ENCODE data around the gene ME3. TPM values are rescaled to one million over a fixed set of nuclear protein-coding genes. Genes with fewer than 3 reads are reported as not detected.

The ME3 gene
- total RNA-seq, 4 donors from 2014 or later, result 1.9 to 11.0 (median 6.0) TPM

DNA sequence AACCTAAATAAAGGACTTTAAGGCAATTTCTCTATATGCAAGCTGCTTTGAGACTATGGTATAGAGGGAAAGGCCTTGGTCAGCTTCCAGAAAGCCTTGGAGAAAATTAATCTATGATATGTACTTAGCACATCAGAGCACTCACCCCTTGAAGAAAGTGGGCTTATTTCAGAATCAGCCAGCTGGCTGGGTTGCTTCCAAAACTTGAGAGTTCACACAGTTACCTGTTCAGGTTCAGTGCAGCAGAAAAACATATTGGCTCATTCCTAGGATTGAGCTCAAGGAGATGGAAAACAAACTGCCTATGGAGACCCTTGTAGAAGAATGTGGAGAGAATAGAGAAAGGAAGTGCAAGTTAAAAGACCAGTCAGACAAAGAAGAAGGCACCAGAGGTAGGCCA is 275.1 kb downstream of the ME3 start:
- intact Hi-C loops (cut with DNase I; ENCODE audit: low total_unique reads), result no loop called here
- no peak for DNase-seq (ENCODE audit: low spot score in 2 of 2)
- TF ChIP-seq POLR2A (IDR thresholded peaks at IDR 0.05) (no peak), CTCF (IDR thresholded peaks at IDR 0.05) (no peak)
- no peak overlapping the region for H3K4me3 ChIP-seq (ENCODE audit: low read depth, poor library complexity, severe bottlenecking)

GRCh38 chr11:86396396-86396795 is 276.0 kb downstream of the ME3 start:
- no peak overlapping the region for H3K4me3 ChIP-seq (ENCODE audit: low read depth, poor library complexity, severe bottlenecking)
- TF ChIP-seq POLR2A (IDR thresholded peaks at IDR 0.05) (no peak), CTCF (IDR thresholded peaks at IDR 0.05) (no peak)
- DNase-seq (ENCODE audit: low spot score in 2 of 2), result no peak
- intact Hi-C loops (cut with DNase I; ENCODE audit: low total_unique reads), result no loop called here
- 96 to 97% methylated on average over 2 of the region's 2 CpGs for WGBS, 2 donors

- H3K4me3 ChIP-seq (ENCODE audit: low read depth, poor library complexity, severe bottlenecking), result no peak overlapping the region
- no peak for TF ChIP-seq POLR2A (IDR thresholded peaks at IDR 0.05)
- TF ChIP-seq CTCF (IDR thresholded peaks at IDR 0.05), result no peak
- DNase-seq (ENCODE audit: low spot score in 2 of 2), result no peak
- 60 to 64% methylated on average over 6 of the region's 6 CpGs for WGBS, 2 donors
- intact Hi-C loops (cut with DNase I; ENCODE audit: low total_unique reads), result no loop called here
Measured at GRCh38 chr11:86395061-86395551, 277.3 kb downstream of the ME3 start.

Other genes with a start within 250 kb of the ME3 start
- gene PRSS23, start 127.9 kb upstream of the ME3 start, total RNA-seq, result 10 to 100 TPM in 2 of 4 donors, 1 to 10 TPM in 2; 7.5 to 32.1 (median 13.7) TPM

Measured in lower leg skin (tissue), 4 donors.